CD4-positive, alpha-beta T cell treated with Interleukin-21 for 1 hour (primary cell): ENCODE results near the gene SCN1B.

ENCODE experiments used
- DNase-seq: peaks from one replicate; pipeline ENCODE4 v3.0.0-alpha.2; 2020

SCN1B gene

GRCh38 chr19:35059006-35059798, 28.9 kb downstream of the SCN1B start:
- DNase-seq: no peak

- DNase-seq: no peak
Measured at GRCh38 chr19:35059799-35060091, 29.5 kb downstream of the SCN1B start.

- DNase-seq: no peak
Measured at GRCh38 chr19:35060160-35060855, 30.0 kb downstream of the SCN1B start.

GRCh38 chr19:35061583-35062373, 31.5 kb downstream of the SCN1B start:
- no peak for DNase-seq

GRCh38 chr19:35062942-35063341, 32.7 kb downstream of the SCN1B start:
- no peak for DNase-seq

GRCh38 chr19:35063940-35064818, 33.9 kb downstream of the SCN1B start:
- DNase-seq: no peak

- no peak for DNase-seq
Measured at GRCh38 chr19:35065574-35065973, 35.3 kb downstream of the SCN1B start.

GRCh38 chr19:35066121-35066520, 35.9 kb downstream of the SCN1B start:
- no peak for DNase-seq

- peak; percentile 86 for DNase-seq
Measured at GRCh38 chr19:35066691-35067563, 36.7 kb downstream of the SCN1B start.

- no peak for DNase-seq
Measured at GRCh38 chr19:35068941-35069634, 38.8 kb downstream of the SCN1B start.

- no peak for DNase-seq
Measured at GRCh38 chr19:35069696-35070095, 39.4 kb downstream of the SCN1B start.

GRCh38 chr19:35070471-35070870, 40.2 kb downstream of the SCN1B start:
- no peak for DNase-seq

GRCh38 chr19:35073516-35073915, 43.2 kb downstream of the SCN1B start:
- no peak for DNase-seq

- no peak for DNase-seq
Measured at GRCh38 chr19:35073941-35074340, 43.7 kb downstream of the SCN1B start.

GRCh38 chr19:35074426-35075201, 44.3 kb downstream of the SCN1B start:
- no peak for DNase-seq

- no peak for DNase-seq
Measured at GRCh38 chr19:35075202-35076025, 45.1 kb downstream of the SCN1B start.

GRCh38 chr19:35076026-35076370, 45.7 kb downstream of the SCN1B start:
- no peak for DNase-seq

- DNase-seq: no peak
Measured at GRCh38 chr19:35076657-35077056, 46.4 kb downstream of the SCN1B start.

GRCh38 chr19:35077411-35078223, 47.3 kb downstream of the SCN1B start:
- DNase-seq: no peak
